Liver (tissue), 9 donors: ENCODE results near the gene DAB1. TPM values are rescaled to one million over a fixed set of nuclear protein-coding genes. Genes with fewer than 3 reads are reported as not detected.

ENCODE experiments used
- DNase-seq: peaks from one replicate; pipeline ENCODE4 v3.0.0-alpha.2; 2017; ENCODE audit warnings: low spot score
- H3K27ac ChIP-seq, 2 donors: one replicate each; pipeline ENCODE4 v1.7.0; 2013; ENCODE audit warnings: inconsistent platforms in 2 of 2, low read length in 2 of 2, control low read depth in 1 of 2, low read depth in 1 of 2, mild to moderate bottlenecking in 1 of 2
- H3K27me3 ChIP-seq, 4 donors: one replicate each; pipeline versions ENCODE4 v1.6.1 to v1.7.0; 2013; ENCODE audit warnings: low read length in 3 of 4, inconsistent platforms in 1 of 4, mild to moderate bottlenecking in 1 of 4, moderate library complexity in 1 of 4; ENCODE audit not compliant: control insufficient read depth in 4 of 4, insufficient read depth in 4 of 4
- H3K36me3 ChIP-seq, 4 donors: one replicate each; pipeline versions ENCODE4 v1.6.1 to v1.7.0; 2013; ENCODE audit warnings: low read length in 3 of 4, mild to moderate bottlenecking in 3 of 4, low read depth in 1 of 4, moderate library complexity in 1 of 4; ENCODE audit not compliant: control insufficient read depth in 4 of 4, insufficient read depth in 3 of 4
- H3K4me1 ChIP-seq, 4 donors: one replicate each; pipeline versions ENCODE4 v1.6.1 to v1.7.0; 2013; ENCODE audit warnings: low read length in 3 of 4, mild to moderate bottlenecking in 3 of 4, moderate library complexity in 1 of 4; ENCODE audit not compliant: control insufficient read depth in 4 of 4, insufficient read depth in 4 of 4
- H3K4me3 ChIP-seq, 3 donors: one replicate each; pipeline versions ENCODE4 v1.6.1 to v1.7.0; 2013; ENCODE audit warnings: low read length in 3 of 3, control low read depth in 1 of 3, low read depth in 1 of 3, mild to moderate bottlenecking in 1 of 3
- H3K9ac ChIP-seq, 2 donors: one replicate each; pipeline ENCODE4 v1.7.0; 2013; ENCODE audit warnings: low read length in 2 of 2, mild to moderate bottlenecking in 2 of 2, moderate library complexity in 2 of 2, control low read depth in 1 of 2, low read depth in 1 of 2
- H3K9me3 ChIP-seq, 4 donors: one replicate each; pipeline versions ENCODE4 v1.6.1 to v1.7.0; 2013; ENCODE audit warnings: low read length in 3 of 4; ENCODE audit not compliant: control insufficient read depth in 4 of 4
- EGR1 ChIP-seq, 2 donors: IDR thresholded peaks; 2 replicates each; pipeline ENCODE4 v1.6.1; 2016 to 2018; ENCODE audit warnings: antibody characterized with exemption in 2 of 2, low read depth in 2 of 2
- FOXA1 ChIP-seq: IDR thresholded peaks from 2 replicates; pipeline ENCODE4 v1.6.1; 2016; ENCODE audit warnings: antibody characterized with exemption
- FOXA2 ChIP-seq: IDR thresholded peaks from 2 replicates; pipeline ENCODE4 v1.6.1; 2016; ENCODE audit warnings: antibody characterized with exemption
- GABPA ChIP-seq, 2 donors: IDR thresholded peaks in 1 of 2; conservative IDR thresholded peaks in 1 of 2; 2 replicates each; pipeline ENCODE4 v1.6.1; 2016; ENCODE audit warnings: antibody characterized with exemption in 2 of 2, mild to moderate bottlenecking in 1 of 2, moderate library complexity in 1 of 2
- HNF4A ChIP-seq, 2 donors: conservative IDR thresholded peaks; 2 replicates each; pipeline ENCODE4 v1.6.1; 2016; ENCODE audit warnings: antibody characterized with exemption in 2 of 2, mild to moderate bottlenecking in 2 of 2
- HNF4G ChIP-seq: IDR thresholded peaks from 2 replicates; pipeline ENCODE4 v1.6.1; 2016; ENCODE audit warnings: antibody characterized with exemption
- JUND ChIP-seq, 2 donors: IDR thresholded peaks; 2 replicates each; pipeline ENCODE4 v1.6.1; 2016; ENCODE audit warnings: antibody characterized with exemption in 2 of 2
- NR2F2 ChIP-seq: IDR thresholded peaks from 2 replicates; pipeline ENCODE4 v1.6.1; 2016; ENCODE audit warnings: antibody characterized with exemption
- RAD21 ChIP-seq, 2 donors: IDR thresholded peaks; 2 replicates each; pipeline ENCODE4 v1.6.1; 2016; ENCODE audit warnings: antibody characterized with exemption in 2 of 2, mild to moderate bottlenecking in 2 of 2
- RXRA ChIP-seq, 2 donors: IDR thresholded peaks; 2 replicates each; pipeline ENCODE4 v1.6.1; 2017 to 2018; ENCODE audit warnings: antibody characterized with exemption in 2 of 2, mild to moderate bottlenecking in 1 of 2
- SP1 ChIP-seq: IDR thresholded peaks from 2 replicates; pipeline ENCODE4 v1.6.1; 2018; ENCODE audit warnings: antibody characterized with exemption, mild to moderate bottlenecking
- TAF1 ChIP-seq: conservative IDR thresholded peaks from 2 replicates; pipeline ENCODE4 v1.6.1; 2016; ENCODE audit warnings: antibody characterized with exemption, mild to moderate bottlenecking
- YY1 ChIP-seq: IDR thresholded peaks from 2 replicates; pipeline ENCODE4 v1.6.1; 2016; ENCODE audit warnings: antibody characterized with exemption, mild to moderate bottlenecking
- WGBS: extraction: QIAGEN DNeasy Blood & Tissue Kit; methylation state at CpG from one replicate; pipeline ENCODE4 v1.1.7; 2013; 5-methylcytosine and 5-hydroxymethylcytosine counted together
- polyA plus RNA-seq, 2 donors: library from polyadenylated mRNA; stranded (reverse) in 1 of 2; unstranded in 1 of 2; fragments of 200-250 nt in 1 of 2; fragments of >200 nt in 1 of 2; fragmentation: Nextera tagmentation in 1 of 2; extraction: Ambion mirVana in 1 of 2; gene quantifications; one replicate each; pipeline versions ENCODE4 v1.2.1 to v1.2.3, GENCODE V29; 2013 to 2015
- total RNA-seq, 2 donors: library from RNA; depleted of rRNA; stranded (reverse); fragments of >200 nt; gene quantifications; one replicate each; pipeline ENCODE4 v1.2.3, GENCODE V29; 2014
- TF ChIP-seq, protein P1 (sequence below): fragments of 150-350 bp; IDR thresholded peaks from 2 replicates; pipeline ENCODE4 v1.5.1; 2017; ENCODE audit warnings: improper control_type of control experiment, low read depth, low read length; ENCODE audit not compliant: missing input control
- TF ChIP-seq, protein P2 (sequence below): IDR thresholded peaks from 2 replicates; pipeline ENCODE4 v1.6.1; 2016; ENCODE audit warnings: antibody characterized with exemption
- TF ChIP-seq, protein P3 (sequence below): IDR thresholded peaks from 2 replicates; pipeline ENCODE4 v1.6.1; 2016; ENCODE audit warnings: antibody characterized with exemption
- TF ChIP-seq, protein P4 (sequence below): IDR thresholded peaks from 2 replicates; pipeline ENCODE4 v1.6.1; 2016; ENCODE audit warnings: antibody characterized with exemption, mild to moderate bottlenecking
- TF ChIP-seq, protein P5 (sequence below): IDR thresholded peaks from 2 replicates; pipeline ENCODE4 v1.6.1; 2016; ENCODE audit warnings: antibody characterized with exemption
- donor health status: healthy.
- donor health status: healthy.
- donor health status: healthy.
- donor health status: healthy.
- donor health status: healthy.

The DAB1 gene
- total and polyA plus RNA-seq, 4 donors, result 0.54 to 1.7 (median 1.2) TPM

DNA sequence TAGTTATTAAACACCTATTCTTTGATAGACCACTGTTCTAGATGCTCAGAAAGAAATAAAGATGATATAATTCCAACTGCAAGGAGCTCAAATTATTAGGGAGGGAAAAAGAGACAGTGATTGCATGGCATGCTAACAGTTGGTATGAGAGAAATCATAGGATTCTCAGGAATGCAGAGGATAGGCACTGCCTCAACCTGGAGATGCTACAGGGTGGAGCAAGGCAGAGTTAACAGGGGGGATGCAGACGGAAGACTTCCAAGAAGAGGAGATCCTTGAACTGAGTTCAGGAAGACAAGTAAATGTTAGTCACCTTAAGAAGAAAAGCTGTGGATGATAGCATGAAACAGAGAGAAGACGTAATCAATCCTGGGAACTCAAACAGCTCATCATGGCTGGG is 123.7 kb downstream of the DAB1 start:
- WGBS, result 94% methylated on average over 2 of the region's 2 CpGs
- H3K4me3 ChIP-seq, result no peak overlapping the region
- TF ChIP-seq, protein P1, sequence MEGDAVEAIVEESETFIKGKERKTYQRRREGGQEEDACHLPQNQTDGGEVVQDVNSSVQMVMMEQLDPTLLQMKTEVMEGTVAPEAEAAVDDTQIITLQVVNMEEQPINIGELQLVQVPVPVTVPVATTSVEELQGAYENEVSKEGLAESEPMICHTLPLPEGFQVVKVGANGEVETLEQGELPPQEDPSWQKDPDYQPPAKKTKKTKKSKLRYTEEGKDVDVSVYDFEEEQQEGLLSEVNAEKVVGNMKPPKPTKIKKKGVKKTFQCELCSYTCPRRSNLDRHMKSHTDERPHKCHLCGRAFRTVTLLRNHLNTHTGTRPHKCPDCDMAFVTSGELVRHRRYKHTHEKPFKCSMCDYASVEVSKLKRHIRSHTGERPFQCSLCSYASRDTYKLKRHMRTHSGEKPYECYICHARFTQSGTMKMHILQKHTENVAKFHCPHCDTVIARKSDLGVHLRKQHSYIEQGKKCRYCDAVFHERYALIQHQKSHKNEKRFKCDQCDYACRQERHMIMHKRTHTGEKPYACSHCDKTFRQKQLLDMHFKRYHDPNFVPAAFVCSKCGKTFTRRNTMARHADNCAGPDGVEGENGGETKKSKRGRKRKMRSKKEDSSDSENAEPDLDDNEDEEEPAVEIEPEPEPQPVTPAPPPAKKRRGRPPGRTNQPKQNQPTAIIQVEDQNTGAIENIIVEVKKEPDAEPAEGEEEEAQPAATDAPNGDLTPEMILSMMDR, result no peak
- TF ChIP-seq SP1 (no peak), HNF4A (conservative IDR thresholded peaks at IDR 0.05) (no peak), FOXA2 (no peak), RAD21 (IDR thresholded peaks at IDR 0.05) (no peak), EGR1 (IDR thresholded peaks at IDR 0.05; ENCODE audit: low read depth in 2 of 2) (no peak), FOXA1 (no peak), GABPA (IDR thresholded peaks at IDR 0.05 in 1 of 2, conservative IDR thresholded peaks at IDR 0.05 in 1 of 2) (no peak), TAF1 (no peak), HNF4G (no peak), RXRA (IDR thresholded peaks at IDR 0.05) (no peak), JUND (IDR thresholded peaks at IDR 0.05) (no peak), NR2F2 (no peak), YY1 (no peak)
- TF ChIP-seq, protein P2, sequence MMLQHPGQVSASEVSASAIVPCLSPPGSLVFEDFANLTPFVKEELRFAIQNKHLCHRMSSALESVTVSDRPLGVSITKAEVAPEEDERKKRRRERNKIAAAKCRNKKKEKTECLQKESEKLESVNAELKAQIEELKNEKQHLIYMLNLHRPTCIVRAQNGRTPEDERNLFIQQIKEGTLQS, result no peak
- TF ChIP-seq, protein P3, sequence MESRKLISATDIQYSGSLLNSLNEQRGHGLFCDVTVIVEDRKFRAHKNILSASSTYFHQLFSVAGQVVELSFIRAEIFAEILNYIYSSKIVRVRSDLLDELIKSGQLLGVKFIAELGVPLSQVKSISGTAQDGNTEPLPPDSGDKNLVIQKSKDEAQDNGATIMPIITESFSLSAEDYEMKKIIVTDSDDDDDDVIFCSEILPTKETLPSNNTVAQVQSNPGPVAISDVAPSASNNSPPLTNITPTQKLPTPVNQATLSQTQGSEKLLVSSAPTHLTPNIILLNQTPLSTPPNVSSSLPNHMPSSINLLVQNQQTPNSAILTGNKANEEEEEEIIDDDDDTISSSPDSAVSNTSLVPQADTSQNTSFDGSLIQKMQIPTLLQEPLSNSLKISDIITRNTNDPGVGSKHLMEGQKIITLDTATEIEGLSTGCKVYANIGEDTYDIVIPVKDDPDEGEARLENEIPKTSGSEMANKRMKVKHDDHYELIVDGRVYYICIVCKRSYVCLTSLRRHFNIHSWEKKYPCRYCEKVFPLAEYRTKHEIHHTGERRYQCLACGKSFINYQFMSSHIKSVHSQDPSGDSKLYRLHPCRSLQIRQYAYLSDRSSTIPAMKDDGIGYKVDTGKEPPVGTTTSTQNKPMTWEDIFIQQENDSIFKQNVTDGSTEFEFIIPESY, result no peak
- TF ChIP-seq, protein P4, sequence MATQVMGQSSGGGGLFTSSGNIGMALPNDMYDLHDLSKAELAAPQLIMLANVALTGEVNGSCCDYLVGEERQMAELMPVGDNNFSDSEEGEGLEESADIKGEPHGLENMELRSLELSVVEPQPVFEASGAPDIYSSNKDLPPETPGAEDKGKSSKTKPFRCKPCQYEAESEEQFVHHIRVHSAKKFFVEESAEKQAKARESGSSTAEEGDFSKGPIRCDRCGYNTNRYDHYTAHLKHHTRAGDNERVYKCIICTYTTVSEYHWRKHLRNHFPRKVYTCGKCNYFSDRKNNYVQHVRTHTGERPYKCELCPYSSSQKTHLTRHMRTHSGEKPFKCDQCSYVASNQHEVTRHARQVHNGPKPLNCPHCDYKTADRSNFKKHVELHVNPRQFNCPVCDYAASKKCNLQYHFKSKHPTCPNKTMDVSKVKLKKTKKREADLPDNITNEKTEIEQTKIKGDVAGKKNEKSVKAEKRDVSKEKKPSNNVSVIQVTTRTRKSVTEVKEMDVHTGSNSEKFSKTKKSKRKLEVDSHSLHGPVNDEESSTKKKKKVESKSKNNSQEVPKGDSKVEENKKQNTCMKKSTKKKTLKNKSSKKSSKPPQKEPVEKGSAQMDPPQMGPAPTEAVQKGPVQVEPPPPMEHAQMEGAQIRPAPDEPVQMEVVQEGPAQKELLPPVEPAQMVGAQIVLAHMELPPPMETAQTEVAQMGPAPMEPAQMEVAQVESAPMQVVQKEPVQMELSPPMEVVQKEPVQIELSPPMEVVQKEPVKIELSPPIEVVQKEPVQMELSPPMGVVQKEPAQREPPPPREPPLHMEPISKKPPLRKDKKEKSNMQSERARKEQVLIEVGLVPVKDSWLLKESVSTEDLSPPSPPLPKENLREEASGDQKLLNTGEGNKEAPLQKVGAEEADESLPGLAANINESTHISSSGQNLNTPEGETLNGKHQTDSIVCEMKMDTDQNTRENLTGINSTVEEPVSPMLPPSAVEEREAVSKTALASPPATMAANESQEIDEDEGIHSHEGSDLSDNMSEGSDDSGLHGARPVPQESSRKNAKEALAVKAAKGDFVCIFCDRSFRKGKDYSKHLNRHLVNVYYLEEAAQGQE, result no peak
- TF ChIP-seq, protein P5, sequence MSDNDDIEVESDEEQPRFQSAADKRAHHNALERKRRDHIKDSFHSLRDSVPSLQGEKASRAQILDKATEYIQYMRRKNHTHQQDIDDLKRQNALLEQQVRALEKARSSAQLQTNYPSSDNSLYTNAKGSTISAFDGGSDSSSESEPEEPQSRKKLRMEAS, result no peak

More for the DNA sequence above, 123.7 kb downstream of the DAB1 start:
- no peaks in the 10 kb centered on the region for H3K4me1 ChIP-seq
- H3K9me3 ChIP-seq, result no peaks in the 10 kb centered on the region
- H3K9ac ChIP-seq, result no peak overlapping the region
- no peak overlapping the region for H3K27ac ChIP-seq
- H3K27me3 ChIP-seq, result no peaks in the 10 kb centered on the region
- DNase-seq, result no peak
- H3K36me3 ChIP-seq, result no peaks in the 10 kb centered on the region
